Activated T-cell treated with anti-CD3 and anti-CD28 coated beads, Interleukin-2, amount 50 U/mL, for 1 hour (primary cell): ENCODE data around the gene NKAPD1.
"Not testable (repeated sequence)": the region's sequence is repeated elsewhere in the genome, so short reads cannot be mapped to it uniquely, and the experiment has no call there.

Experiments
- DNase-seq: peaks from one replicate; pipeline ENCODE4 v3.0.0-alpha.2; 2020

Gene NKAPD1

GRCh38 chr11:112073941-112074811 lies at the start of gene NKAPD1, which contains the start of gene PIH1D2:
NKAPD1 (plus strand) TSS chr11:112074299; CDS start chr11:112075575, 1,276 bp downstream.
PIH1D2 (minus strand) TSS chr11:112074017; CDS start chr11:112073174, 843 bp downstream.
- DNase-seq = peak; percentile 81

GRCh38 chr11:112024773-112025678 lies 49.1 kb upstream of the NKAPD1 start, which contains the start of gene DLAT:
DLAT (plus strand) TSS chr11:112025408; CDS start chr11:112025473, 65 bp downstream.
- peak; percentile 81 for DNase-seq

GRCh38 chr11:112025707-112026106 lies 48.4 kb upstream of the NKAPD1 start:
- DNase-seq = no peak

- DNase-seq = not testable (repeated sequence)
Measured at GRCh38 chr11:112026784-112027410, 47.2 kb upstream of the NKAPD1 start.

- no peak for DNase-seq
Measured at GRCh38 chr11:112029460-112029859, 44.6 kb upstream of the NKAPD1 start.

GRCh38 chr11:112033902-112034301 lies 40.2 kb upstream of the NKAPD1 start:
- no peak for DNase-seq

- no peak for DNase-seq
Measured at GRCh38 chr11:112037527-112037926, 36.6 kb upstream of the NKAPD1 start.

GRCh38 chr11:112042161-112042960 lies 31.7 kb upstream of the NKAPD1 start:
- no peak for DNase-seq

GRCh38 chr11:112042961-112043304 lies 31.2 kb upstream of the NKAPD1 start:
- DNase-seq = no peak

GRCh38 chr11:112044961-112045360 lies 29.1 kb upstream of the NKAPD1 start:
- DNase-seq = no peak

- not testable (repeated sequence) for DNase-seq
Measured at GRCh38 chr11:112046647-112047046, 27.5 kb upstream of the NKAPD1 start.

GRCh38 chr11:112048256-112048655 lies 25.8 kb upstream of the NKAPD1 start:
- DNase-seq = not testable (repeated sequence)

GRCh38 chr11:112049777-112050176 lies 24.3 kb upstream of the NKAPD1 start:
- no peak for DNase-seq

GRCh38 chr11:112050721-112051120 lies 23.4 kb upstream of the NKAPD1 start:
- DNase-seq = no peak

GRCh38 chr11:112051768-112052167 lies 22.3 kb upstream of the NKAPD1 start:
- DNase-seq = no peak

GRCh38 chr11:112057170-112057569 lies 16.9 kb upstream of the NKAPD1 start:
- no peak for DNase-seq

- DNase-seq = no peak
Measured at GRCh38 chr11:112058103-112058502, 16.0 kb upstream of the NKAPD1 start.

- DNase-seq = no peak
Measured at GRCh38 chr11:112062923-112063322, 11.2 kb upstream of the NKAPD1 start.

- no peak for DNase-seq
Measured at GRCh38 chr11:112082729-112083128, 8.6 kb downstream of the NKAPD1 start.

GRCh38 chr11:112085822-112086421 lies 11.8 kb downstream of the NKAPD1 start:
- no peak for DNase-seq

GRCh38 chr11:112086422-112087191 lies 12.5 kb downstream of the NKAPD1 start, which contains the start of the genes SDHD and TIMM8B:
SDHD (plus strand) TSS chr11:112086873; CDS start chr11:112086908, 35 bp downstream.
TIMM8B (minus strand) TSS chr11:112086756; CDS start chr11:112086723, 33 bp downstream.
- DNase-seq = peak; percentile 93
